IMR-90 (cell line): ENCODE results near the gene FOXO3. TPM values are rescaled to one million over a fixed set of nuclear protein-coding genes. Genes with fewer than 3 reads are reported as not detected.

ENCODE experiments used
- ATAC-seq: fragments of 200-7000 bp; cut with Tn5 transposase; 2 replicates; pipeline ENCODE4 v1.9.1; 2020; ENCODE audit warnings: low read depth, mild to moderate bottlenecking, moderate library complexity
- BruUV-seq: library from RNA; stranded (reverse); fragments of 400-500 nt; replicated peaks from 2 replicates; lab custom pipeline; 2021; lab: Mats Ljungman, UMichigan
- CTCF ChIA-PET: fragments of 300-600 bp; formaldehyde crosslinking; extraction: SDS; loops from one replicate; lab custom pipeline; 2021; ENCODE audit warnings: antibody characterized with exemption; lab: Yijun Ruan, JAX
- POLR2A ChIA-PET: fragments of 300-600 bp; sonication (Branson Sonifier 250); formaldehyde crosslinking; loops from one replicate; lab custom pipeline; 2022; ENCODE audit warnings: antibody characterized with exemption; ENCODE audit not compliant: unreplicated experiment; lab: Charles Lee
- DNase-seq: peaks from one replicate; pipeline ENCODE4 v3.0.0; 2013
- H2AFZ ChIP-seq: replicated peaks from 2 replicates; pipeline ENCODE3; 2013; ENCODE audit warnings: low read length, mild to moderate bottlenecking; ENCODE audit not compliant: poor library complexity
- H2AK5ac ChIP-seq: 2 replicates; pipeline ENCODE4 v1.6.1; 2013; ENCODE audit warnings: low read depth, low read length, inconsistent platforms
- H2AK9ac ChIP-seq: replicated peaks from 2 replicates; pipeline ENCODE3; 2013; ENCODE audit warnings: mild to moderate bottlenecking, low read depth, low read length, moderate library complexity; ENCODE audit not compliant: poor library complexity
- H2BK120ac ChIP-seq: 2 replicates; pipeline ENCODE4 v1.6.1; 2013; ENCODE audit warnings: low read depth, low read length, inconsistent platforms
- H2BK15ac ChIP-seq: 3 replicates; pipeline ENCODE4 v1.6.1; 2013; ENCODE audit warnings: low read depth, low read length, inconsistent platforms
- H2BK20ac ChIP-seq: 2 replicates; pipeline ENCODE4 v1.6.1; 2013; ENCODE audit warnings: low read depth, mild to moderate bottlenecking, inconsistent platforms, low read length, moderate library complexity
- H2BK5ac ChIP-seq: 2 replicates; pipeline ENCODE4 v1.6.1; 2013; ENCODE audit warnings: mild to moderate bottlenecking, low read depth, low read length, inconsistent platforms; ENCODE audit not compliant: poor library complexity, severe bottlenecking
- H3K14ac ChIP-seq: replicated peaks from 2 replicates; pipeline ENCODE4 v1.6.1; 2013; ENCODE audit warnings: low read depth, low read length, inconsistent platforms
- H3K18ac ChIP-seq: 2 replicates; pipeline ENCODE4 v1.6.1; 2013; ENCODE audit warnings: low read depth, low read length, control low read depth
- H3K23ac ChIP-seq: 2 replicates; pipeline ENCODE4 v1.6.1; 2013; ENCODE audit warnings: low read depth, low read length, inconsistent platforms
- H3K27ac ChIP-seq: 2 replicates; pipeline ENCODE4 v1.5.1; 2013; ENCODE audit warnings: mild to moderate bottlenecking, control low read depth, low read length; ENCODE audit not compliant: insufficient read depth
- H3K27me3 ChIP-seq: 2 replicates; pipeline ENCODE4 v1.6.1; 2013; ENCODE audit warnings: low read length; ENCODE audit not compliant: control insufficient read depth, insufficient read depth
- H3K36me3 ChIP-seq: 2 replicates; pipeline ENCODE4 v1.6.1; 2013; ENCODE audit warnings: low read length, mixed read lengths; ENCODE audit not compliant: control insufficient read depth, insufficient read depth
- H3K4ac ChIP-seq: 2 replicates; pipeline ENCODE4 v1.6.1; 2013; ENCODE audit warnings: low read depth, low read length, inconsistent platforms
- H3K4me1 ChIP-seq: 2 replicates; pipeline ENCODE4 v1.6.1; 2013; ENCODE audit warnings: low read length, mixed read lengths; ENCODE audit not compliant: control insufficient read depth, insufficient read depth
- H3K4me2 ChIP-seq: 2 replicates; pipeline ENCODE4 v1.6.1; 2013; ENCODE audit warnings: low read depth, mild to moderate bottlenecking, control low read depth, low read length, moderate library complexity
- H3K4me3 ChIP-seq: 2 replicates; pipeline ENCODE4 v1.5.1; 2013; ENCODE audit warnings: low read depth, mild to moderate bottlenecking, control low read depth, low read length, moderate library complexity; ENCODE audit not compliant: insufficient read depth
- H3K56ac ChIP-seq: 2 replicates; pipeline ENCODE4 v1.6.1; 2013; ENCODE audit warnings: low read length, inconsistent platforms; ENCODE audit not compliant: insufficient read depth; ENCODE audit errors: extremely low read depth
- H3K79me1 ChIP-seq, 2 experiments: 2 replicates each; pipeline ENCODE4 v1.6.1; 2013; ENCODE audit warnings: low read length in 2 of 2, inconsistent platforms in 1 of 2, low read depth in 1 of 2
- H3K9ac ChIP-seq: 2 replicates; pipeline ENCODE4 v1.6.1; 2013; ENCODE audit warnings: low read depth, low read length, control low read depth
- H3K9me1 ChIP-seq: 2 replicates; pipeline ENCODE4 v1.6.1; 2013; ENCODE audit warnings: low read length, inconsistent platforms; ENCODE audit not compliant: insufficient read depth
- H3K9me3 ChIP-seq: 2 replicates; pipeline ENCODE4 v1.6.1; 2013; ENCODE audit warnings: low read length; ENCODE audit not compliant: control insufficient read depth, insufficient read depth
- H4K20me1 ChIP-seq: 2 replicates; pipeline ENCODE4 v1.6.1; 2013; ENCODE audit warnings: low read length, inconsistent platforms; ENCODE audit not compliant: insufficient read depth
- H4K5ac ChIP-seq: 2 replicates; pipeline ENCODE4 v1.6.1; 2013; ENCODE audit warnings: mild to moderate bottlenecking, low read depth, low read length, control low read depth
- H4K8ac ChIP-seq, 2 experiments: 2 replicates each; pipeline ENCODE4 v1.6.1; 2013; ENCODE audit warnings: low read depth in 2 of 2, low read length in 2 of 2, control low read depth in 1 of 2, inconsistent platforms in 1 of 2
- H4K91ac ChIP-seq: 2 replicates; pipeline ENCODE4 v1.6.1; 2013; ENCODE audit warnings: low read depth, low read length, inconsistent platforms; ENCODE audit not compliant: insufficient read depth
- FOS ChIP-seq: fragments of 150-350 bp; IDR thresholded peaks from 2 replicates; pipeline ENCODE4 v1.6.1; 2016; ENCODE audit warnings: low read depth, low read length
- RAD21 ChIP-seq: IDR thresholded peaks from 2 replicates; pipeline ENCODE4 v1.6.1; 2012; ENCODE audit warnings: low read length, improper control_type of control experiment
- RFX5 ChIP-seq: IDR thresholded peaks from 2 replicates; pipeline ENCODE4 v1.8.0; 2012; ENCODE audit warnings: low read depth, mild to moderate bottlenecking, low read length, moderate library complexity
- WGBS, 2 experiments: methylation state at CpG; one replicate each; pipeline versions ENCODE4 v1.1.5 to v1.1.7; 2013; ENCODE audit warnings: missing lambda C conversion rate in 2 of 2; ENCODE audit not compliant: insufficient read length in 1 of 2; ENCODE audit errors: extremely low coverage in 2 of 2; 5-methylcytosine and 5-hydroxymethylcytosine counted together
- dilution Hi-C: fragments of 300-500 bp; cut with HindIII; formaldehyde crosslinking; loops from one replicate; pipeline ENCODE4 v1.14.3; 2018; ENCODE audit warnings: low sequenced_read_pairs; ENCODE audit not compliant: unreplicated experiment
- in situ Hi-C: fragments of 300-500 bp; cut with MboI; formaldehyde crosslinking; loops from 3 replicates; pipeline ENCODE4 v1.14.3; 2019; ENCODE audit warnings: low sequenced_read_pairs, inconsistent platforms, mixed read lengths
- intact Hi-C: fragments of 100-400 bp; cut with micrococcal nuclease; formaldehyde crosslinking; loops from 2 replicates; pipeline ENCODE4 v1.10.0; 2022
- polyA plus RNA-seq, 3 experiments: library from polyadenylated mRNA; depleted of rRNA; stranded (reverse); fragments of >200 nt; gene quantifications; 2 replicates each; pipeline ENCODE4 v1.2.3, GENCODE V29; 2012; ENCODE audit warnings: low replicate concordance in 1 of 3
- total RNA-seq: library from RNA; depleted of rRNA; stranded (reverse); fragments of >200 nt; gene quantifications from 2 replicates; pipeline ENCODE4 v1.2.3, GENCODE V29; 2012
- TF ChIP-seq, protein P1 (sequence below): fragments of 150-350 bp; IDR thresholded peaks from 2 replicates; pipeline ENCODE4 v1.6.1; 2017; ENCODE audit warnings: mild to moderate bottlenecking, antibody characterized with exemption, low read length, low read depth

The FOXO3 gene
- total and polyA plus RNA-seq, 2 of the 4 experiments (the other 2 are of a cell fraction) = 17.5 to 38.7 TPM

DNA sequence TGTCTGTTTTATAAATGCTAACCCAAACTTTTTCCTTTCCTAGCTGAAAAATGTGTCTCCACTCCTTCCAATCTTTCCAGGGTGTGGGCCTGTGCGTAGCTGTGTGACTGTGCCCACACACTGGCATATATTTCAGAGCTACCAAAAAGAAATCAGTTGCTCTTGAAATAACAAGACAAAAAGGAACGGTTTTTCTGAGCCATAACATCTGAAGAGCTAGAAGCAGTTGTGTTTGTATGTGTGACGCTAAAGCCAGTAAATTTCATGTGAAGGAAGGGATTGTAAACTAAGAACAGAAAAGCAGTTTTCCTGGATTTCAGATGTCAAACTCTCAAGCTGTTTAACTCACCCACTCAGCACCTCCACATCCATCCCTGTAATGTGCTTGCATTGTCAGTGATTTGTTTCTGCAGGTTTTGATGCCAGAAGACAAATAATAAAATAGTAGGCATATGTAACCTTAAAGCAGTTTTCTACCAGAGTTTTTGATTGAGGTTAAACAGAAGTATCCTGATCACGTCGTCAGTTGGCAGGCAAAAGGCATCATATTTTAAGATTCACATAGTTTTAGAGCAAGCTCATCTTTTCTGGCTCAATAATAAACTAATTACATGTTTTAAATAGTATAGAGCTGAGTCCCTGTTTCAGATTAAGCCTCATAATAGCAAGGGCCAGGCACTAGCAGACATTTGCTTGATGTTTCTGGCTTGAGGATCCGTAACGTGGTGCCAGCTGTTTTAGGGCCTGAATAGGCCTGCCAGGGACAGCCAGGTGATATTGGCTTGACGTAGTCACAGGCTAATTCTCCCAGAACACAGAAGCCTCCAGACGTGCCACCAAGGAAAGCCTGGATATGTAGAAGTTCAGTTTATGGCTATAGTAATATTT, 90.9 kb downstream of the FOXO3 start:
- Histone ChIP-seq H3K4me3 (no peak overlapping the region), H2AK9ac (no peak overlapping the region), H3K27ac (peak overlapping the region; percentile 87), H2AFZ (no peak overlapping the region), H3K56ac (peak overlapping the region; percentile 71), H2BK5ac (peak overlapping the region; percentile 91), H3K18ac (peak overlapping the region; percentile 74), H3K9ac (peak overlapping the region; percentile 53), H4K91ac (peak overlapping the region; percentile 77), H3K4ac (peak overlapping the region; percentile 80), H2BK20ac (peak overlapping the region; percentile 87), H3K9me1 (peaks cover 34% of the 10 kb centered on the region), H3K4me1 (peaks cover 40% of the 10 kb centered on the region), H4K5ac (peak overlapping the region; percentile 17; the same call in 1 of the 2 replicates), H4K20me1 (peaks cover 28% of the 10 kb centered on the region), H3K14ac (peak overlapping the region; percentile 23), H2BK120ac (peak overlapping the region; percentile 73), H3K79me1 (peaks cover 58 to 88% of the 10 kb centered on the region in 2 experiments), H3K4me2 (peak overlapping the region; percentile 66), H3K23ac (peak overlapping the region; percentile 68), H3K27me3 (no peaks in the 10 kb centered on the region), H2AK5ac (peak overlapping the region; percentile 63), H3K36me3 (peaks cover 3% of the 10 kb centered on the region; the same call in 1 of the 2 replicates), H3K9me3 (no peaks in the 10 kb centered on the region), H2BK15ac (peak overlapping the region; percentile 53; the same call in 2 of the 3 replicates), H4K8ac (peak overlapping the region; percentile 42 to 80)
- WGBS, 2 experiments = no CpG with 5 or more reads among the region's 9 CpGs
- in situ Hi-C loops (no loop called here), intact Hi-C loops (loop anchor here (2.0 to 5.0 kb wide), 3 partner anchors 71 to 131 kb away; no protein-coding TSS in a partner anchor), dilution Hi-C loops (no loop called here)
- DNase-seq (peak; percentile 92), ATAC-seq (peak; percentile 80)
- BruUV-seq = no TSS peak
- ChIA-PET POLR2A (no interaction called here), CTCF (interaction anchor here (0.6 kb wide), 1 partner anchor 674 kb away, joined by 4 read pairs; no protein-coding TSS in a partner anchor)
- TF ChIP-seq RFX5 (peak; percentile 58; the same call in 1 of the 2 replicates), FOS (peak; percentile 49; the same call in 1 of the 2 replicates), RAD21 (no peak)
- TF ChIP-seq, protein P1, sequence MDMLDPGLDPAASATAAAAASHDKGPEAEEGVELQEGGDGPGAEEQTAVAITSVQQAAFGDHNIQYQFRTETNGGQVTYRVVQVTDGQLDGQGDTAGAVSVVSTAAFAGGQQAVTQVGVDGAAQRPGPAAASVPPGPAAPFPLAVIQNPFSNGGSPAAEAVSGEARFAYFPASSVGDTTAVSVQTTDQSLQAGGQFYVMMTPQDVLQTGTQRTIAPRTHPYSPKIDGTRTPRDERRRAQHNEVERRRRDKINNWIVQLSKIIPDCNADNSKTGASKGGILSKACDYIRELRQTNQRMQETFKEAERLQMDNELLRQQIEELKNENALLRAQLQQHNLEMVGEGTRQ = no peak
